ENCODE measurements around the gene TRIP6.
A peak's percentile ranks its signal among the peaks of the same experiment; 100 is the strongest.
"Not testable (repeated sequence)": the region's sequence is repeated elsewhere in the genome, so short reads cannot be mapped to it uniquely, and the experiment has no call there.

The TRIP6 gene

DNA sequence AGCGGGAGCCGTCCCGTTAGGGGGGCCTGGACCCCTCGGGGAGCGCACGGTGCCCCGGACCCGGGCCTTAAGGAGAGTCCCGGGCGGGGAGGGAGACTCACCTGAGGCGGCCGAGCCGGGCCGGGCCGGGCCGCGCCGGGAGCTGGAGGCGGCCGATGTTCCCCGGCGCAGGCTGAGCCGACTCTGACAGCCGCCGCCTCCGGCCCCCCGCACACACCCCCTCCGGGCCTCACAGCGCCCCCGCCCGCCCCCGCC, 28.4 kb downstream of the TRIP6 start, which contains the start of gene ACHE:
Gene ACHE (minus strand): TSS at position 188 of the 255 bp plus-strand sequence. CDS start 1,656 bp downstream, outside the sequence.
- H3K36me3 ChIP-seq (ENCODE audit: insufficient read depth, low read length), result no peaks in the 10 kb centered on the region
- H3K9me3 ChIP-seq (ENCODE audit: control insufficient read depth, insufficient read depth, low read length), result no peaks in the 10 kb centered on the region
- peak within 1 kb of the TSS; percentile 70 for H3K9ac ChIP-seq (ENCODE audit: low read depth, low read length)
- H3K4me1 ChIP-seq (ENCODE audit: insufficient read depth, low read length), result no peaks in the 10 kb centered on the region; the same call in 1 of the 2 replicates

DNA sequence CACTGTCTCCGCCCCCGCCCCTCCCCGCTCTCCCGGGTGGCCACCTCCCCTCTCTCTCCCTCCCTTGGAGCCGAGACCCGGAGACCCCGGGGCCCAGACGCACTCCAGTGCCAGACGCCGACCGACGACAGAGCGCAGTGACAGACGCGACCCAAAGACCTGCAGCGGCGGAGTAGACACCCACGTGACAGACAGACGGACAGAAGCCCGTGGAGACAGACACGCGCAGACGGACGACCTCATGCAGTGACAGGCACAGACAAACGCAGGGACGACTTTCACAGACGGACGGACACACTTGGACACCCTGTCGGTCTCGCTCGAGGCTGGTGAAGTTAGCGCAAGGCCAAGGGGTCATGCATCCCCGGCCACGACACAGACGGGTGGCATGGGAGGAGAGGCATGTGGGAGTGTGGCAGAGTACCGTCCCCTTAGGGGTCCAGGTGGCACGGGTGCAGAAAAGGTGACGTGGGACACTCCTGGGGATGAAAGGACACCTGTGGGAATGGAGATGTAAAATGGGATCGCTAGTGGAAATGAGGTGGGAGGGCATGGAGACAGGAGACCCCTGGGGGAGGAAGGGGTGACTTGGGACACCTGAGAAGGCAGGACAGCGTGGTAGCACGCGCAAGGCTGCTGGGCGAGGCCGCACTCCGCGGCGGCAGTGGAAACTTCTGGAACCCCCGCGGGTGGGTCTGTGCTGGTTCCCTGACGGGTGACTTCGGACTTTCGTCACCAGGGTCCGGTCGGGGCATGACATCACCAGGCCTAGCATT, 29.0 kb downstream of the TRIP6 start:
- Histone ChIP-seq H3K36me3 (ENCODE audit: insufficient read depth, low read length) (no peaks in the 10 kb centered on the region), H3K4me1 (ENCODE audit: insufficient read depth, low read length) (no peaks in the 10 kb centered on the region; the same call in 1 of the 2 replicates), H3K9ac (ENCODE audit: low read depth, low read length) (peak overlapping the region; percentile 30; the same call in 1 of the 2 replicates), H3K9me3 (ENCODE audit: control insufficient read depth, insufficient read depth, low read length) (no peaks in the 10 kb centered on the region)

GRCh38 chr7:100896732-100897608, 29.8 kb downstream of the TRIP6 start:
- H3K4me1 ChIP-seq (ENCODE audit: insufficient read depth, low read length), result no peaks in the 10 kb centered on the region; the same call in 1 of the 2 replicates
- H3K9me3 ChIP-seq (ENCODE audit: control insufficient read depth, insufficient read depth, low read length), result no peaks in the 10 kb centered on the region
- no peaks in the 10 kb centered on the region for H3K36me3 ChIP-seq (ENCODE audit: insufficient read depth, low read length)
- H3K9ac ChIP-seq (ENCODE audit: low read depth, low read length), result peak overlapping the region; percentile 30; the same call in 1 of the 2 replicates

GRCh38 chr7:100897772-100898454, 30.7 kb downstream of the TRIP6 start:
- Histone ChIP-seq H3K4me1 (ENCODE audit: insufficient read depth, low read length) (no peaks in the 10 kb centered on the region), H3K9me3 (ENCODE audit: control insufficient read depth, insufficient read depth, low read length) (no peaks in the 10 kb centered on the region), H3K36me3 (ENCODE audit: insufficient read depth, low read length) (no peaks in the 10 kb centered on the region), H3K9ac (ENCODE audit: low read depth, low read length) (no peak overlapping the region)

DNA sequence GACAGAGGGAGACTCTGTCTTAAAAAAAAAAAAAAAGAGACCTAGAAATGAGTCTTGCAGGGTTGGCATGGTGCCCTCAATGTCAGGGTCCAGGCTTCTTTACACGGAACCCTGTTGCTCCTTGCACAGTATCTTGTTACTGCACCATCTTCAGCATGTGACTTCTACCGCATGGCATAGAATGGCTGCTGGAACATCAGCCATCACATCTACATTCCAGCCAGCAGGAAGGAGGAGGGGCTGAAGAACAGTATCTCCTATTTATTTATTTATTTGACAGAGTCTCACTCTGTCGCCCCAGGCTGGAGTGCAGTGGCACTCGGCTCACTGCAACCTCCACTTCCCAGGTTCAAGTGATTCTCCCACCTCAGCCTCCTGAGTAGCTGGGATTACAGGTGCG, 32.2 kb downstream of the TRIP6 start:
- Histone ChIP-seq H3K9me3 (ENCODE audit: control insufficient read depth, insufficient read depth, low read length) (no peaks in the 10 kb centered on the region), H3K36me3 (ENCODE audit: insufficient read depth, low read length) (no peaks in the 10 kb centered on the region), H3K9ac (ENCODE audit: low read depth, low read length) (no peak overlapping the region), H3K4me1 (ENCODE audit: insufficient read depth, low read length) (no peaks in the 10 kb centered on the region)

- no peaks in the 10 kb centered on the region for H3K4me1 ChIP-seq (ENCODE audit: insufficient read depth, low read length)
- H3K36me3 ChIP-seq (ENCODE audit: insufficient read depth, low read length), result no peaks in the 10 kb centered on the region
- H3K9ac ChIP-seq (ENCODE audit: low read depth, low read length), result no peak overlapping the region
- H3K9me3 ChIP-seq (ENCODE audit: control insufficient read depth, insufficient read depth, low read length), result no peaks in the 10 kb centered on the region
Observed at GRCh38 chr7:100900978-100901377, 33.8 kb downstream of the TRIP6 start.

DNA sequence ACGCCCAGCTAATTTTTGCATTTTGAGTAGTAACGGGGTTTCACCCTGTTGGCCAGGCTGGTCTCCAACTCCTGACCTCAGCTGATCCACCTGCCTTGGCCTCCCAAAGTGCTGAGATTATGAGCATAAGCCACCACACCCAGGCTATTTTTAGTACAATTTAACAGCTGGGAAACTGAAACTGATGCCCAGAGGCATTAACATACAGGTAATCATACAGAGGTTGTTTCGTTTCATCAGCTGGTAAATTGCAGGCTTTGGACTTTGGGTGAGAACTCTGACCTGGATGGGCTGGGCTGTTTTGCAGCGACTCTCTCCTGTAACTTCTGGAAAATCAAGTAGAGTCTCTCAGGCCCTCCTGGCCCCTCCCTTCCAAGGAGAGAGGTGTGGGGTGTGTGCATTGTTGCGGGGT, 34.7 kb downstream of the TRIP6 start:
- H3K36me3 ChIP-seq (ENCODE audit: insufficient read depth, low read length), result no peaks in the 10 kb centered on the region
- H3K9me3 ChIP-seq (ENCODE audit: control insufficient read depth, insufficient read depth, low read length), result no peaks in the 10 kb centered on the region
- no peak overlapping the region for H3K9ac ChIP-seq (ENCODE audit: low read depth, low read length)
- H3K4me1 ChIP-seq (ENCODE audit: insufficient read depth, low read length), result no peaks in the 10 kb centered on the region

DNA sequence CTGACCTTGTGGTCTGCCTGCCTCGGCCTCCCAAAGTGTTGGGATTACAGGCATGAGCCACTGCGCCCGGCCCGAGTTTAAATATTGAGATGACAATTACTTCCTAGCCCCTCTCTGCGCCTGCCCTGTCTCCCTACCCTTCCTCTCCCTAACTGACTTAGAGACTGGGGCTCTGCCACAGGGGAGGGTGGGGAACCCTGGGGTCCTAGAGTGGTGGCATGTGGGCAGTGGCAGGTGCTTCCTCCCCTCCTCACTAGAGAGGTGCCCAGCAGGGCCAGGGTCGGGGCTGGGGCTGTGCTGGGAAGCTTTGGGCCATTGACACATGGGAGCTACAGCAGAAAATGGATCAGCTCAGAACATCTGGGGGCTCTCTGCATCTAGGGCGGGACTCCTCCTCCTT, 35.5 kb downstream of the TRIP6 start:
- no peak overlapping the region for H3K9ac ChIP-seq (ENCODE audit: low read depth, low read length)
- no peaks in the 10 kb centered on the region for H3K4me1 ChIP-seq (ENCODE audit: insufficient read depth, low read length)
- no peaks in the 10 kb centered on the region for H3K36me3 ChIP-seq (ENCODE audit: insufficient read depth, low read length)
- no peaks in the 10 kb centered on the region for H3K9me3 ChIP-seq (ENCODE audit: control insufficient read depth, insufficient read depth, low read length)

DNA sequence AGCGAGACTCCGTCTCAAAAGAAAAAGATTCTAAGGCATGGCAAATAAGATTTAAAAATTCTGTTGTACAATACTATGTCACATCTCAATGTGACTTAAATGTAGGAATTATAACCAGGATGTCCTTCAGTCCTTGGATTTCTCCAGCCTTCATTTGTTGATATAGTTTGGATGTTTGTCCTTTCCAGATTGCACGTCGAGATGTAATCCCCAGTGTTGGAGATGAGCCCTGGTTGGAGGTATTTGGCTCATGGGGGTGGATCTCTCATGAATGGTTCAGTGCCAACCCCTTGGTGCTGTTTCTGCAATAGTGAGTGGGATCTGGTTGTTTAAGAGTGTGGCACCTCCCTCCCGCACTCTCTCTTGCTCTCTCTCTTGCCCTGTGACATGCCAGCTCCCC, 41.3 kb downstream of the TRIP6 start:
- Histone ChIP-seq H3K4me1 (ENCODE audit: insufficient read depth, low read length) (no peaks in the 10 kb centered on the region), H3K36me3 (ENCODE audit: insufficient read depth, low read length) (no peaks in the 10 kb centered on the region), H3K9ac (ENCODE audit: low read depth, low read length) (no peak overlapping the region), H3K9me3 (ENCODE audit: control insufficient read depth, insufficient read depth, low read length) (no peaks in the 10 kb centered on the region)

- not testable (repeated sequence) for H3K9me3 ChIP-seq (ENCODE audit: control insufficient read depth, insufficient read depth, low read length); H3K9ac ChIP-seq (ENCODE audit: low read depth, low read length); H3K4me1 ChIP-seq (ENCODE audit: insufficient read depth, low read length); H3K36me3 ChIP-seq (ENCODE audit: insufficient read depth, low read length)
Observed at GRCh38 chr7:100910443-100910842, 43.3 kb downstream of the TRIP6 start.

DNA sequence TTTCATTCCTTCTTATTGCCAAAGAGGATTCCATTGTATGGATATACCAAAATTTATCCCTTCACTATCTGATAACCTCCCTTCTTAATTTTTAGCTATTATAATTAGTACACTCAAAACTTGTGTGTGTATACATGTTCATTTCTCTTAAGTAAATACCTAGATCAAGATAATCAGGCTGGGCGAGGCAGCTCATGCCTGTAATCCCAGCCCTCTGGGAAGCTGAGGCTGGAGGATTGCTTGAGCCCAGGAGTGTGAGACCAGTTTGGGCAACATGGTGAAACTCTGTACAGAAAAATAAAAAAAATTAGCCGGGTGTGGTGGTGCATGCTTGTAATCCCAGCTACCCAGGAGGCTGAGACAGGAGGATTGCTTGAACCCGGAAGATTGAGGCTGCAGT, 44.3 kb downstream of the TRIP6 start:
- Histone ChIP-seq H3K9ac (ENCODE audit: low read depth, low read length) (no peak overlapping the region), H3K4me1 (ENCODE audit: insufficient read depth, low read length) (peaks cover 4% of the 10 kb centered on the region; the same call in 1 of the 2 replicates), H3K36me3 (ENCODE audit: insufficient read depth, low read length) (no peaks in the 10 kb centered on the region), H3K9me3 (ENCODE audit: control insufficient read depth, insufficient read depth, low read length) (no peaks in the 10 kb centered on the region)

- H3K9me3 ChIP-seq (ENCODE audit: control insufficient read depth, insufficient read depth, low read length), result no peaks in the 10 kb centered on the region
- H3K4me1 ChIP-seq (ENCODE audit: insufficient read depth, low read length), result peaks cover 9% of the 10 kb centered on the region; the same call in 1 of the 2 replicates
- H3K36me3 ChIP-seq (ENCODE audit: insufficient read depth, low read length), result no peaks in the 10 kb centered on the region
- H3K9ac ChIP-seq (ENCODE audit: low read depth, low read length), result no peak overlapping the region
Observed at GRCh38 chr7:100914208-100914878, 47.2 kb downstream of the TRIP6 start.

DNA sequence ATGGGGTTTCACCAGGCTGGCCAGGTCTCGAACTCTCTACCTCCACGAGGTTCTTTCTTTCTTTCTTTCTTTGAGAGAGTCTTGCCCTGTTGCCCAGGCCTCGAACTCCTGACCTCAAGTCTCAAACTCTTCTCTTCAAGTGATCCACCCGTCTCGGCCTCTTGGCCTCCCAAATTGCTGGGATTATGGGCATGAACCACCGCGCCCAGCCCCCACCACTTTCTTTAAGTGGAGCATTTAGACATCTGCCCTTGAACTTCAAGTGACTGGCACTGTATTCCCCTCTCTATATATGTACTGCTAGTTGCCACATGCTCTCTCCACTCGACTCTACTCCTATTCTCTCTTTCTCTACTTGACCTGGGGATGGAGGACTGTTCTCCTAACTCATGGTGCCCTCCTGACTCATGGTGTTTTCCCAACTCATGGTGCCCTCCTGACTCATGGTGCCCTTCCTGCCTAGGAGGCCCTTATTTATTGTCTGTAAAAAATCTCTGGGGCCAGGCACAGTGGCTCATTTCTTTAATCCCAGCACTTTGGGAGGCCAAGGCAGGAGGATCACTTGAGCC, 47.8 kb downstream of the TRIP6 start:
- H3K9me3 ChIP-seq (ENCODE audit: control insufficient read depth, insufficient read depth, low read length), result no peaks in the 10 kb centered on the region
- peaks cover 9% of the 10 kb centered on the region; the same call in 1 of the 2 replicates for H3K4me1 ChIP-seq (ENCODE audit: insufficient read depth, low read length)
- no peak overlapping the region for H3K9ac ChIP-seq (ENCODE audit: low read depth, low read length)
- no peaks in the 10 kb centered on the region for H3K36me3 ChIP-seq (ENCODE audit: insufficient read depth, low read length)

GRCh38 chr7:100919335-100919734, 52.1 kb downstream of the TRIP6 start:
- not testable (repeated sequence) for H3K9ac ChIP-seq (ENCODE audit: low read depth, low read length); H3K9me3 ChIP-seq (ENCODE audit: control insufficient read depth, insufficient read depth, low read length); H3K36me3 ChIP-seq (ENCODE audit: insufficient read depth, low read length)
- H3K4me1 ChIP-seq (ENCODE audit: insufficient read depth, low read length), result peaks cover 15% of the 10 kb centered on the region

All from ES-I3 (cell line).